ENCODE measurements around the gene RPL14.

The RPL14 gene

DNA sequence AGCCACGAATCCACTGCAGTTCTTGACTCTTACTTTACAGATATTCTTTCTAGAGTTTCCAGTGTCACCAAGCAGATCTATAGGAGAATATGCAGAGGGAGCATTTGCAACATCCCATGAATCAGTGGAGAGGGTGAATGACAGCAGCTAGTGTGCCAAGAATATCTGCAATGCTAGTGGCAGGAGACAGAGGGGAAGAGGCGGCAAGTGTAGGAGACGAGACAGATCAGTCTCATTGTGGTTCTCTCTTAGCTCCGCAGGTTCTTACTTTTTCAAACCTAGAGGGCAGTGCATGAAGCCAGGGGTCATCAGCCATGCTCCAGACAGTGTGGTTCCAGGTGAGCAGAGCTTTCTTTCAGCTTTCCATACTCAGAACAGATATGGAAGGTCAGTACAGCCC, 20.5 kb downstream of the RPL14 start:
- Histone ChIP-seq H3K4me3 (ENCODE audit: low read depth, low read length) (peak overlapping the region; percentile 95), H3K36me3 (ENCODE audit: control insufficient read depth, insufficient read depth, low read length) (no peaks in the 10 kb centered on the region), H3K9me3 (ENCODE audit: control insufficient read depth, low read length) (no peaks in the 10 kb centered on the region), H3K79me2 (no peaks in the 10 kb centered on the region), H3K27me3 (ENCODE audit: control insufficient read depth, insufficient read depth, low read length) (no peaks in the 10 kb centered on the region), H3K27ac (peak overlapping the region; percentile 5), H3K4me2 (ENCODE audit: low read length) (peak overlapping the region; percentile 97), H3K9ac (no peak overlapping the region), H3K4me1 (peaks cover 3% of the 10 kb centered on the region), H2AFZ (peak overlapping the region; percentile 100)
- TF ChIP-seq, protein P1, sequence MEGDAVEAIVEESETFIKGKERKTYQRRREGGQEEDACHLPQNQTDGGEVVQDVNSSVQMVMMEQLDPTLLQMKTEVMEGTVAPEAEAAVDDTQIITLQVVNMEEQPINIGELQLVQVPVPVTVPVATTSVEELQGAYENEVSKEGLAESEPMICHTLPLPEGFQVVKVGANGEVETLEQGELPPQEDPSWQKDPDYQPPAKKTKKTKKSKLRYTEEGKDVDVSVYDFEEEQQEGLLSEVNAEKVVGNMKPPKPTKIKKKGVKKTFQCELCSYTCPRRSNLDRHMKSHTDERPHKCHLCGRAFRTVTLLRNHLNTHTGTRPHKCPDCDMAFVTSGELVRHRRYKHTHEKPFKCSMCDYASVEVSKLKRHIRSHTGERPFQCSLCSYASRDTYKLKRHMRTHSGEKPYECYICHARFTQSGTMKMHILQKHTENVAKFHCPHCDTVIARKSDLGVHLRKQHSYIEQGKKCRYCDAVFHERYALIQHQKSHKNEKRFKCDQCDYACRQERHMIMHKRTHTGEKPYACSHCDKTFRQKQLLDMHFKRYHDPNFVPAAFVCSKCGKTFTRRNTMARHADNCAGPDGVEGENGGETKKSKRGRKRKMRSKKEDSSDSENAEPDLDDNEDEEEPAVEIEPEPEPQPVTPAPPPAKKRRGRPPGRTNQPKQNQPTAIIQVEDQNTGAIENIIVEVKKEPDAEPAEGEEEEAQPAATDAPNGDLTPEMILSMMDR (IDR thresholded peaks at IDR 0.05), result no peak

GRCh38 chr3:40487172-40487571, 30.0 kb downstream of the RPL14 start:
- no peaks in the 10 kb centered on the region for H3K36me3 ChIP-seq (ENCODE audit: control insufficient read depth, insufficient read depth, low read length)
- TF ChIP-seq, protein P1 (IDR thresholded peaks at IDR 0.05), result no peak
- H3K9me3 ChIP-seq (ENCODE audit: control insufficient read depth, low read length), result no peaks in the 10 kb centered on the region
- H3K27me3 ChIP-seq (ENCODE audit: control insufficient read depth, insufficient read depth, low read length), result no peaks in the 10 kb centered on the region
- H3K79me2 ChIP-seq, result no peaks in the 10 kb centered on the region
- H3K27ac ChIP-seq, result no peak overlapping the region
- H2AFZ ChIP-seq, result no peak overlapping the region
- H3K4me3 ChIP-seq (ENCODE audit: low read depth, low read length), result no peak overlapping the region
- H3K4me2 ChIP-seq (ENCODE audit: low read length), result no peak overlapping the region
- no peaks in the 10 kb centered on the region for H3K4me1 ChIP-seq
- no peak overlapping the region for H3K9ac ChIP-seq

GRCh38 chr3:40490916-40491315, 33.8 kb downstream of the RPL14 start:
- no peak overlapping the region for H2AFZ ChIP-seq
- TF ChIP-seq, protein P1 (IDR thresholded peaks at IDR 0.05), result no peak

GRCh38 chr3:40494698-40495097, 37.6 kb downstream of the RPL14 start:
- H3K9me3 ChIP-seq (ENCODE audit: control insufficient read depth, low read length), result no peaks in the 10 kb centered on the region
- no peaks in the 10 kb centered on the region for H3K36me3 ChIP-seq (ENCODE audit: control insufficient read depth, insufficient read depth, low read length)
- no peaks in the 10 kb centered on the region for H3K79me2 ChIP-seq
- TF ChIP-seq, protein P1 (IDR thresholded peaks at IDR 0.05), result no peak
- H3K27ac ChIP-seq, result no peak overlapping the region
- no peaks in the 10 kb centered on the region for H3K4me1 ChIP-seq
- no peak overlapping the region for H3K4me2 ChIP-seq (ENCODE audit: low read length)
- no peak overlapping the region for H3K9ac ChIP-seq
- H2AFZ ChIP-seq, result no peak overlapping the region
- no peak overlapping the region for H3K4me3 ChIP-seq (ENCODE audit: low read depth, low read length)
- H3K27me3 ChIP-seq (ENCODE audit: control insufficient read depth, insufficient read depth, low read length), result no peaks in the 10 kb centered on the region

More at GRCh38 chr3:40490916-40491315, 33.8 kb downstream of the RPL14 start:
- Histone ChIP-seq H3K4me1 (no peaks in the 10 kb centered on the region), H3K27ac (no peak overlapping the region), H3K4me2 (ENCODE audit: low read length) (no peak overlapping the region), H3K4me3 (ENCODE audit: low read depth, low read length) (no peak overlapping the region), H3K36me3 (ENCODE audit: control insufficient read depth, insufficient read depth, low read length) (no peaks in the 10 kb centered on the region), H3K9me3 (ENCODE audit: control insufficient read depth, low read length) (no peaks in the 10 kb centered on the region), H3K9ac (no peak overlapping the region), H3K79me2 (no peaks in the 10 kb centered on the region), H3K27me3 (ENCODE audit: control insufficient read depth, insufficient read depth, low read length) (no peaks in the 10 kb centered on the region)

DNA sequence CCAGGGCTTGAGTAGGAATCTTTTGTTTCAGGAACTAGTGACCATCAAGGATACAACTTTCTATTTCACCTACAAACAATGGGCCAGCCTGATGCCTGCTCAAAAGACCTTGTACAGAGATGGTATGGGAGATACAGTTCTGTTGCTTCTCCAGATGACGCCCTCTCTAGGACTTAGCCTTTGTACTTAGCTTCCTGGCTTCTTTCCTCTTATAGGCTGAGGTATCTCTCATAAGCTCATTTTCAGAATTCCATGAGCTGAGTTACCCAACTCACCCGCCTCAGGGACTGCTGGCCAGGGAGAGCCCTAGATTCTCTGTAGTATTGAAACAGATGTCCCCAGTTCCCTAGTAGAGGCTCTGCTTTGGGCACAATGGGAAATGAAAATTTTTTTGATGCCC, 40.1 kb downstream of the RPL14 start:
- TF ChIP-seq, protein P1 (IDR thresholded peaks at IDR 0.05), result no peak
- Histone ChIP-seq H3K36me3 (ENCODE audit: control insufficient read depth, insufficient read depth, low read length) (no peaks in the 10 kb centered on the region), H3K4me2 (ENCODE audit: low read length) (no peak overlapping the region), H3K4me3 (ENCODE audit: low read depth, low read length) (no peak overlapping the region), H2AFZ (no peak overlapping the region), H3K79me2 (no peaks in the 10 kb centered on the region), H3K27ac (no peak overlapping the region), H3K9me3 (ENCODE audit: control insufficient read depth, low read length) (no peaks in the 10 kb centered on the region), H3K27me3 (ENCODE audit: control insufficient read depth, insufficient read depth, low read length) (no peaks in the 10 kb centered on the region), H3K4me1 (no peaks in the 10 kb centered on the region), H3K9ac (no peak overlapping the region)

Data from parathyroid adenoma (tissue), 2 donors.